ENCODE results near the gene ADGRV1.
"Not testable (repeated sequence)": the region's sequence is repeated elsewhere in the genome, so short reads cannot be mapped to it uniquely, and the experiment has no call there.

ADGRV1 gene

DNA sequence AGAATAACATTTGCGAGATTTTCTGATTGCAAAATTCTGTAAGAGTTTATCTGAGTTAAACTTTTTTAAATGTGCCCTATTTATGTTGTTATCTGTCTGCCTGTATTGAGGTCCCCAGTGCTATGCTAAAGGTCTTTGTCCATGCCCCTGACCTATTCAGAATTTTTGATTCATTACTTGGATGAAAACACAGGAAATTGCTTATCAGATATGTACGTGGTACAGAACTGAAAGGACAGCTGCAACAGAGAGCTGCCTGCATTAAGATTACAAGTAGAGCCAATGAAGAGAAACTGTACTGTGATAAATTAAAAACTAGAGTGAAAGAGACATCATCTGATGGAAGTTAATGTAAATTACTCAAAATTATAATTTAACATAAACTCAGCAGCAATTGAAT lies 408.8 kb downstream of the ADGRV1 start:
- DNase-seq (ENCODE audit: low spot score) (no peak), ATAC-seq (ENCODE audit: low read depth) (no peak)
- Histone ChIP-seq H3K9me3 (ENCODE audit: severe bottlenecking) (peaks cover 2% of the 10 kb centered on the region), H3K27me3 (ENCODE audit: insufficient read depth, poor library complexity, severe bottlenecking) (no peaks in the 10 kb centered on the region), H3K36me3 (ENCODE audit: low read depth) (no peaks in the 10 kb centered on the region), H3K4me1 (ENCODE audit: insufficient read depth, poor library complexity, severe bottlenecking) (peaks cover 4% of the 10 kb centered on the region), H3K4me3 (ENCODE audit: severe bottlenecking) (no peak overlapping the region), H3K27ac (ENCODE audit: poor library complexity, severe bottlenecking) (no peak overlapping the region)
- TF ChIP-seq, protein P1, sequence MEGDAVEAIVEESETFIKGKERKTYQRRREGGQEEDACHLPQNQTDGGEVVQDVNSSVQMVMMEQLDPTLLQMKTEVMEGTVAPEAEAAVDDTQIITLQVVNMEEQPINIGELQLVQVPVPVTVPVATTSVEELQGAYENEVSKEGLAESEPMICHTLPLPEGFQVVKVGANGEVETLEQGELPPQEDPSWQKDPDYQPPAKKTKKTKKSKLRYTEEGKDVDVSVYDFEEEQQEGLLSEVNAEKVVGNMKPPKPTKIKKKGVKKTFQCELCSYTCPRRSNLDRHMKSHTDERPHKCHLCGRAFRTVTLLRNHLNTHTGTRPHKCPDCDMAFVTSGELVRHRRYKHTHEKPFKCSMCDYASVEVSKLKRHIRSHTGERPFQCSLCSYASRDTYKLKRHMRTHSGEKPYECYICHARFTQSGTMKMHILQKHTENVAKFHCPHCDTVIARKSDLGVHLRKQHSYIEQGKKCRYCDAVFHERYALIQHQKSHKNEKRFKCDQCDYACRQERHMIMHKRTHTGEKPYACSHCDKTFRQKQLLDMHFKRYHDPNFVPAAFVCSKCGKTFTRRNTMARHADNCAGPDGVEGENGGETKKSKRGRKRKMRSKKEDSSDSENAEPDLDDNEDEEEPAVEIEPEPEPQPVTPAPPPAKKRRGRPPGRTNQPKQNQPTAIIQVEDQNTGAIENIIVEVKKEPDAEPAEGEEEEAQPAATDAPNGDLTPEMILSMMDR (IDR thresholded peaks at IDR 0.05; ENCODE audit: poor library complexity, severe bottlenecking): no peak

DNA sequence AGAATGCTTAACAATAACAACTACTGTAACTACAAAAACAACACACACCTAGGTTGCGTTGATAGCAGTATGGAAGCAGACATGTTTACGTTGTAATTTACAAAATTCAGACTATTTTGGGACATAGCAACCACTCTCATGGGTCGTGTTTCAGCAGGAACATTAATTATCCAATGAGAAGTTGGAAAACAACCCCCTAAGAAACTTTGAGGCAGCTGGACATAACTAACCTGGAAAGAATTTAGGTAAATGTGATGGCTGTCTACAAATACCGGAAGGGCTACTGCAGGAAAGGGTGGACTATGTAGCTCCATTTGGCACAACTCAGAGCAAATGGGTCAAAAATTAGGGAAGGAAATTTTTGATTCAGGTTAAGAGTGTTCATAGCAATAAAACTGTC lies 409.3 kb downstream of the ADGRV1 start:
- H3K27ac ChIP-seq (ENCODE audit: poor library complexity, severe bottlenecking): no peak overlapping the region
- TF ChIP-seq, protein P1 (IDR thresholded peaks at IDR 0.05; ENCODE audit: poor library complexity, severe bottlenecking): no peak

DNA sequence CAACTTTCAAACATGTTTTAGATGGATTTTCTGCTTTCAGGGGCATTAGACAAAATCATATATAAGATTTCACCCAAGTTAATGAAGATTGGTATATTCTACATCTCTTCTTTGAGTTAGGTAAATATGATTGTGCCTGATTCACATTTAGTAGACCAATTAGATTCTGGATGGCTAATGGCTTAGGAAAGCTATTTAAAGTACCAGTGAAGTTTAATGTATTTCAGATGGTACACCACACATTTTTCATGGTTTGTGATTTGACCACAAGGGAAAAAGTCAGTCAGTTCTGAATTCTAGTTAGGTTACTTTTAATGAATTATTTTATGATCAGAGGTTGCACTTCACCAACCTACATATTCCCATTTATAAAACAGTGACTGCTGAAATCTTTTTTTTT lies 409.7 kb downstream of the ADGRV1 start:
- Histone ChIP-seq H3K36me3 (ENCODE audit: low read depth) (no peaks in the 10 kb centered on the region), H3K27me3 (ENCODE audit: insufficient read depth, poor library complexity, severe bottlenecking) (no peaks in the 10 kb centered on the region), H3K9me3 (ENCODE audit: severe bottlenecking) (peaks cover 2% of the 10 kb centered on the region), H3K4me1 (ENCODE audit: insufficient read depth, poor library complexity, severe bottlenecking) (peaks cover 4% of the 10 kb centered on the region), H3K4me3 (ENCODE audit: severe bottlenecking) (no peak overlapping the region), H3K27ac (ENCODE audit: poor library complexity, severe bottlenecking) (no peak overlapping the region)
- TF ChIP-seq, protein P1 (IDR thresholded peaks at IDR 0.05; ENCODE audit: poor library complexity, severe bottlenecking): no peak
- ATAC-seq (ENCODE audit: low read depth) (no peak), DNase-seq (ENCODE audit: low spot score) (no peak)

More for the DNA sequence above, 409.3 kb downstream of the ADGRV1 start:
- ATAC-seq (ENCODE audit: low read depth) (no peak), DNase-seq (ENCODE audit: low spot score) (no peak)
- H3K9me3 ChIP-seq (ENCODE audit: severe bottlenecking): peaks cover 2% of the 10 kb centered on the region
- H3K27me3 ChIP-seq (ENCODE audit: insufficient read depth, poor library complexity, severe bottlenecking): no peaks in the 10 kb centered on the region
- no peaks in the 10 kb centered on the region for H3K36me3 ChIP-seq (ENCODE audit: low read depth)
- peaks cover 4% of the 10 kb centered on the region for H3K4me1 ChIP-seq (ENCODE audit: insufficient read depth, poor library complexity, severe bottlenecking)
- no peak overlapping the region for H3K4me3 ChIP-seq (ENCODE audit: severe bottlenecking)

DNA sequence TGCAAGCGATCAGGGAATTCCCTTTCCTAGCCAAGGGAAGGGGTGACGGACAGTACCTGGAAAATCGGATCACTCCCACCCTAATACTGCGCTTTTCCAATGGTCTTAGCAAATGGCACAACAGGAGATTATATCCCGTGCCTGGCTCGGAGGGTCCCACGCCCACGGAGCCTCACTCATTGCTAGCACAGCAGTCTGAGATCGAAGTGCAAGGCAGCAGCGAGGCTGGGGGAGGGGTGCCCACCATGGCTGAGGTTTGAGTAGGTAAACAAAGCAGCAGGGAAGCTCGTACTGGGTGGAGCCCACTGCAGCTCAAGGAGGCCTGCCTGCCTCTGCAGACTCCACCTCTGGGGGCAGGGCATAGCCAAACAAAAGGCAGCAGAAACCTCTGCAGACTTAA lies 411.3 kb downstream of the ADGRV1 start:
- not testable (repeated sequence) for H3K9me3 ChIP-seq (ENCODE audit: severe bottlenecking)

DNA sequence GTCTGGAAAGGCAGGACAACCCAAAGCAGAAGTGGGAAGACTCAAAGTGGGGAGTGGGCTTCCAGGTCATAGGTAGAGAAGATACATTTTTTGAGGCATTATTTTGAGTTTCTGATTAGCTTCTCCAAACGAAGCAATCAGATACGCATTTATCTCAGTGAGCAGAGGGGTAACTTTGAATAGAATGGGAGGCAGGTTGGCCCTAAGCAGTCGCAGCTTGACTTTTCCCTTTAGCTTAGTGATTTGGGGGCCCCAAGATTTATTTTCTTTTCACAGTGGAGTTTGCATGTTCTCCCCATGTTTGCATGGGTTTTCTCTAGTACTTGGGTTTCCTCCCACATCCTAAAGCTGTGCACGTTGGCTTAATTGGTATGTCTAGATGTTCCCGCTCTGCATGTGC lies 422.6 kb downstream of the ADGRV1 start:
- TF ChIP-seq, protein P1 (IDR thresholded peaks at IDR 0.05; ENCODE audit: poor library complexity, severe bottlenecking): no peak
- Histone ChIP-seq H3K36me3 (ENCODE audit: low read depth) (no peaks in the 10 kb centered on the region), H3K4me1 (ENCODE audit: insufficient read depth, poor library complexity, severe bottlenecking) (peaks cover 18% of the 10 kb centered on the region), H3K27ac (ENCODE audit: poor library complexity, severe bottlenecking) (no peak overlapping the region), H3K9me3 (ENCODE audit: severe bottlenecking) (no peaks in the 10 kb centered on the region), H3K4me3 (ENCODE audit: severe bottlenecking) (no peak overlapping the region), H3K27me3 (ENCODE audit: insufficient read depth, poor library complexity, severe bottlenecking) (no peaks in the 10 kb centered on the region)
- DNase-seq (ENCODE audit: low spot score) (no peak), ATAC-seq (ENCODE audit: low read depth) (no peak)

More for the DNA sequence above, 411.3 kb downstream of the ADGRV1 start:
- not testable (repeated sequence) for H3K27ac ChIP-seq (ENCODE audit: poor library complexity, severe bottlenecking); H3K27me3 ChIP-seq (ENCODE audit: insufficient read depth, poor library complexity, severe bottlenecking); DNase-seq (ENCODE audit: low spot score); H3K4me3 ChIP-seq (ENCODE audit: severe bottlenecking); H3K4me1 ChIP-seq (ENCODE audit: insufficient read depth, poor library complexity, severe bottlenecking); H3K36me3 ChIP-seq (ENCODE audit: low read depth); ATAC-seq (ENCODE audit: low read depth)
